GM13977 (cell line): ENCODE data around the gene CACNG8.

Experiments used
- DNase-seq: peaks from one replicate; pipeline ENCODE4 v3.0.0; 2012; ENCODE audit warnings: low spot score
- in situ Hi-C: fragments of 300-500 bp; cut with MboI; formaldehyde crosslinking; loops from one replicate; pipeline ENCODE4 v1.12.0; 2022; ENCODE audit warnings: low sequenced_read_pairs, low pct_unique_long_range_greater_than_20kb, mixed read lengths, inconsistent platforms; ENCODE audit not compliant: unreplicated experiment
- TF ChIP-seq, protein P1 (sequence below): IDR thresholded peaks from 2 replicates; pipeline ENCODE4 v1.5.1; 2012; ENCODE audit warnings: mild to moderate bottlenecking, control low read depth; ENCODE audit not compliant: insufficient read depth; ENCODE audit errors: extremely low read depth, missing control alignments

CACNG8 gene

DNA sequence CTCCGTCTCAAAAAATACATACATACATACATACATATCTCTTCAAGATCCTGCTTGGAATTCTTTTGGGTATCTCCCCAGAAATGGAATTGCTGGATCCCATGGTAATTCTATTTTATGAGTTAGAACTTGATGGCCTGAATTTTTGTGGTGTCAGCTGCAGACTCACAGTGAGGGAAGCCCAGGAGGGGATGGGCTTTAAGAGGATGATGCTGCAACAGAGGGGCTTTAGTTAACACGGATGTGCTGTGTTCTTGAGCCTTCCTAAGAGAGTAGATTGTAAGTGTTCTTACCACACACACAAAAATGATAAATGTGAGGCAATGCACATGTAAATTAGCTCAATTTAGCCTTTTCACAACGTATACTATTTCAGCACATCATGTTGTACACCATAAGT, 60.5 kb downstream of the CACNG8 start:
- in situ Hi-C loops, result loop anchor here (5.0 kb wide), 1 partner anchor 181 kb away; no protein-coding TSS in a partner anchor

DNA sequence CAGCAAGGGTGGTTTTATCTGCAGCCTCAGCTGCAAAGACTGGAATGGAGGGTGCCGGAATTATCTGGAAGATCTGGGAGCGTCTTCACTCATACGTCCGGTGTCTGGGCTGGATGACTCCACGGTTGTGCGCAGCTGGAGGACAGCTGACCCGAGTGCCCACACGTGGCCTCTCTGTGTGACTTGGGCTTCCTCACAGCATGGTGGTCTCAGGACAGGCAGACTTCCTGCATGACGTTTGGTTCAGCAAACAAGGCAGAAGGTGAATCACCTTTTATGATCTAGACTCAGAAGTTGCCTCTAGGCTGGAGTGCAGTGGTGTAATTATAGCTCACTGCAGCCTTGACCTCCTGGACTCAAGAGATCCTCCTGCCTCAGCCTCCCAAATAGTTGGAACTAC, 61.9 kb downstream of the CACNG8 start:
- in situ Hi-C loops, result loop anchor here (5.0 kb wide), 1 partner anchor 182 kb away; no protein-coding TSS in a partner anchor
- no peak for DNase-seq
- TF ChIP-seq, protein P1, sequence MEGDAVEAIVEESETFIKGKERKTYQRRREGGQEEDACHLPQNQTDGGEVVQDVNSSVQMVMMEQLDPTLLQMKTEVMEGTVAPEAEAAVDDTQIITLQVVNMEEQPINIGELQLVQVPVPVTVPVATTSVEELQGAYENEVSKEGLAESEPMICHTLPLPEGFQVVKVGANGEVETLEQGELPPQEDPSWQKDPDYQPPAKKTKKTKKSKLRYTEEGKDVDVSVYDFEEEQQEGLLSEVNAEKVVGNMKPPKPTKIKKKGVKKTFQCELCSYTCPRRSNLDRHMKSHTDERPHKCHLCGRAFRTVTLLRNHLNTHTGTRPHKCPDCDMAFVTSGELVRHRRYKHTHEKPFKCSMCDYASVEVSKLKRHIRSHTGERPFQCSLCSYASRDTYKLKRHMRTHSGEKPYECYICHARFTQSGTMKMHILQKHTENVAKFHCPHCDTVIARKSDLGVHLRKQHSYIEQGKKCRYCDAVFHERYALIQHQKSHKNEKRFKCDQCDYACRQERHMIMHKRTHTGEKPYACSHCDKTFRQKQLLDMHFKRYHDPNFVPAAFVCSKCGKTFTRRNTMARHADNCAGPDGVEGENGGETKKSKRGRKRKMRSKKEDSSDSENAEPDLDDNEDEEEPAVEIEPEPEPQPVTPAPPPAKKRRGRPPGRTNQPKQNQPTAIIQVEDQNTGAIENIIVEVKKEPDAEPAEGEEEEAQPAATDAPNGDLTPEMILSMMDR, result no peak

More for the DNA sequence above, 60.5 kb downstream of the CACNG8 start:
- TF ChIP-seq, protein P1, result no peak
- no peak for DNase-seq

- in situ Hi-C loops, result no loop called here
- TF ChIP-seq, protein P1, result no peak
Measured at GRCh38 chr19:54026656-54027055, 63.9 kb downstream of the CACNG8 start.

DNA sequence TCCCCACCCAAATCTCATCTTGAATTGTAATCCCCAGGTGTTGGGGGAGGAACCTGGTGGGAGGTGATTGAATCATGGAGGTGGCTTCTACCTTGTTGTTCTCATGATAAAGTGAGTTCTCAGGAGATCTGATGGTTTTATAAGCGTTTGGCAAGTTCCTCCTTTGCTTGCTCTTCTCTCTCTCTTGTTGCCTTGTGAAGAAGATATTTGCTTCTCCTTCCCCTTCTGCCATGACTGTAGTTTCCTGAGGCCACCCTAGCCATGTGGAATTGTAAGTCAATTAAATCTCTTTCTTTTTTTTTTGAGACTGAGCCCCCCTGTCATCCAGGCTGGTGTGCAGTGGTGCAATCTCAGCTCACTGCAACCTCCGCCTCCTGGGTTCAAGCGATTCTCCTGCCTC, 66.6 kb downstream of the CACNG8 start:
- in situ Hi-C loops, result no loop called here
- DNase-seq, result no peak
- TF ChIP-seq, protein P1, result no peak

More at GRCh38 chr19:54026656-54027055, 63.9 kb downstream of the CACNG8 start:
- no peak for DNase-seq

DNA sequence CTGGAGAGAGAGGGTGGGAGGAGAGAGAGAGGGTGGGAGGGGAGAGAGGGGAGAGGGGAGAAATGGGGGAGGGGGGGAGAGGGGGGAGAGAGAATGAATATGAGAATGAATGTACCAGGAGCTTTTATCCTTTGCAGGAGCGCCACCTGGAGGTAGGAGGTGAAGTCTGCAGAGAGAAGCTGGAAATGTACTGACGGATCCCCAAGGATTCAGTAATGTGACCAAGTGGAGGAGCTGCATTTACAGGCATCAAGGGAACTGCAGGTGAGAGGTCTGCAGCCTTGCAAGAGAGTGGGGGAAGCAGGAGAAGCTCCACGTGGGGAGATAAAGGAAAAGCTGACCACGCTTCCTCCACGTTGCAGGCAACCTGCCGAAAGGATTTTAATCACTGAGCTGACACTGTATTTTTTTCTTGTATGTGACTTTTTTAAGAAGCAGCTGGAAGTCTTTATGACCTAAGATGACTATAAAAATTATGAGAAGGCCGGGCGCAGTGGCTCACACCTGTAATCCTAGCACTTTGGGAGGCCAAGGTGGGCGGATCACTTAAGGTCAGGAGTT, 67.3 kb downstream of the CACNG8 start:
- TF ChIP-seq, protein P1, result peak; percentile 66
- in situ Hi-C loops, result no loop called here
- peak; percentile 48 for DNase-seq

- in situ Hi-C loops, result no loop called here
- peak; percentile 3 for DNase-seq
- TF ChIP-seq, protein P1, result peak; percentile 23
Measured at GRCh38 chr19:54030895-54031586, 68.3 kb downstream of the CACNG8 start.
